GM23338 (cell line): ENCODE measurements around the gene RNU6-9. TPM values are rescaled to one million over a fixed set of nuclear protein-coding genes. Genes with fewer than 3 reads are reported as not detected.

Experiments used
- ATAC-seq: fragments of 200-7000 bp; cut with Tn5 transposase; 3 replicates; pipeline ENCODE4 v1.9.1; 2020
- DNase-seq: peaks from one replicate; pipeline ENCODE4 v3.0.0-alpha.2; 2015; ENCODE audit warnings: low spot score
- H2AFZ ChIP-seq: fragments of 200-600 bp; sonication (generic); 2 replicates; pipeline ENCODE4 v1.8.0; 2016; ENCODE audit warnings: antibody characterized with exemption, mild to moderate bottlenecking, moderate library complexity
- H3F3A ChIP-seq: fragments of 200-600 bp; sonication (generic); replicated peaks from 2 replicates; pipeline ENCODE4 v1.8.0; 2017; ENCODE audit warnings: antibody characterized with exemption, mixed run types, low read depth
- H3K27ac ChIP-seq: fragments of 200-600 bp; sonication (generic); 2 replicates; pipeline ENCODE4 v1.6.1; 2016; ENCODE audit warnings: low read depth
- H3K27me3 ChIP-seq: fragments of 200-600 bp; sonication (generic); 2 replicates; pipeline ENCODE4 v1.8.0; 2016; ENCODE audit warnings: mild to moderate bottlenecking, mixed run types, moderate library complexity; ENCODE audit not compliant: insufficient read depth
- H3K36me3 ChIP-seq: fragments of 200-600 bp; sonication (generic); 2 replicates; pipeline ENCODE4 v1.8.0; 2016; ENCODE audit warnings: mild to moderate bottlenecking; ENCODE audit not compliant: insufficient read depth
- H3K4me1 ChIP-seq: fragments of 200-600 bp; sonication (generic); 2 replicates; pipeline ENCODE4 v1.8.0; 2016; ENCODE audit warnings: mild to moderate bottlenecking, moderate library complexity; ENCODE audit not compliant: insufficient read depth
- H3K4me2 ChIP-seq: fragments of 200-600 bp; sonication (generic); 2 replicates; pipeline ENCODE4 v1.7.1; 2017; ENCODE audit warnings: mixed run types
- H3K4me3 ChIP-seq: fragments of 200-600 bp; sonication (generic); 2 replicates; pipeline ENCODE4 v1.6.1; 2016; ENCODE audit warnings: mixed run types
- H3K79me2 ChIP-seq: fragments of 200-600 bp; sonication (generic); replicated peaks from 2 replicates; pipeline ENCODE4 v1.8.0; 2017; ENCODE audit warnings: mild to moderate bottlenecking; ENCODE audit not compliant: insufficient read depth
- H3K9me2 ChIP-seq: fragments of 200-600 bp; sonication (generic); 2 replicates; pipeline ENCODE4 v1.8.0; 2017; ENCODE audit not compliant: insufficient read depth
- H4K20me1 ChIP-seq: fragments of 200-600 bp; sonication (generic); replicated peaks from 2 replicates; pipeline ENCODE4 v1.8.0; 2017; ENCODE audit warnings: mild to moderate bottlenecking; ENCODE audit not compliant: insufficient read depth
- H3K27ac Mint-ChIP-seq: 2 replicates; pipeline ENCODE4 v1.8.0; 2020; ENCODE audit warnings: inconsistent platforms, mild to moderate bottlenecking, moderate library complexity, mixed read lengths
- H3K27me3 Mint-ChIP-seq: 3 replicates; pipeline ENCODE4 v1.8.0; 2022; ENCODE audit warnings: low read depth, mild to moderate bottlenecking, moderate library complexity, mixed read lengths, inconsistent platforms; ENCODE audit not compliant: insufficient read depth, poor library complexity
- H3K36me3 Mint-ChIP-seq: 3 replicates; pipeline ENCODE4 v1.8.0; 2021; ENCODE audit warnings: low read depth, mild to moderate bottlenecking, inconsistent platforms, moderate library complexity, mixed read lengths
- H3K4me1 Mint-ChIP-seq: 3 replicates; pipeline ENCODE4 v1.8.0; 2020; ENCODE audit warnings: mild to moderate bottlenecking, inconsistent platforms, mixed read lengths
- H3K4me3 Mint-ChIP-seq: 3 replicates; pipeline ENCODE4 v1.8.0; 2021; ENCODE audit warnings: moderate library complexity, mild to moderate bottlenecking, inconsistent platforms, mixed read lengths
- H3K9me3 Mint-ChIP-seq: 3 replicates; pipeline ENCODE4 v1.8.0; 2020; ENCODE audit warnings: moderate library complexity, mild to moderate bottlenecking, inconsistent platforms, mixed read lengths
- CREB1 ChIP-seq: fragments of 250-450 bp; sonication (Bioruptor Pico); IDR thresholded peaks from 2 replicates; pipeline ENCODE4 v1.5.0; 2020; ENCODE audit warnings: low read depth, mild to moderate bottlenecking, moderate library complexity
- CTCF ChIP-seq, 2 experiments: fragments of 200-600 bp in 1 of 2; sonication (generic) in 1 of 2; conservative IDR thresholded peaks; 2 replicates each; pipeline versions ENCODE4 v1.5.1 to v1.6.1; 2016 to 2017; ENCODE audit warnings: antibody characterized with exemption in 2 of 2, low read depth in 2 of 2, mild to moderate bottlenecking in 2 of 2, moderate library complexity in 1 of 2
- ETS1 ChIP-seq: IDR thresholded peaks from 2 replicates; pipeline ENCODE4 v1.6.1; 2016; ENCODE audit warnings: antibody characterized with exemption
- EZH2 ChIP-seq: fragments of 200-600 bp; sonication (generic); IDR thresholded peaks from one replicate; pipeline ENCODE4 v1.8.0; 2017; ENCODE audit warnings: antibody characterized with exemption, mild to moderate bottlenecking, low read depth; ENCODE audit not compliant: unreplicated experiment
- JUNB ChIP-seq: IDR thresholded peaks from one replicate; pipeline ENCODE4 v1.6.1; 2016; ENCODE audit warnings: antibody characterized with exemption; ENCODE audit not compliant: unreplicated experiment
- NANOG ChIP-seq: IDR thresholded peaks from 2 replicates; pipeline ENCODE4 v1.6.1; 2016; ENCODE audit warnings: antibody characterized with exemption, borderline replicate concordance
- ZNF114 ChIP-seq: fragments of 250-450 bp; sonication (Bioruptor Pico); IDR thresholded peaks from 2 replicates; pipeline ENCODE4 v1.5.0; 2020; ENCODE audit warnings: mild to moderate bottlenecking, moderate library complexity
- ZNF331 ChIP-seq: fragments of 250-450 bp; sonication (Bioruptor Pico); IDR thresholded peaks from 2 replicates; pipeline ENCODE4 v1.5.0; 2020; ENCODE audit warnings: low read depth, mild to moderate bottlenecking, moderate library complexity
- ZNF462 ChIP-seq: fragments of 250-450 bp; sonication (Bioruptor Pico); IDR thresholded peaks from 2 replicates; pipeline ENCODE4 v1.5.0; 2020; ENCODE audit warnings: mild to moderate bottlenecking, moderate library complexity
- polyA plus RNA-seq: library from polyadenylated mRNA; unstranded; fragments of >200 nt; fragmentation: Nextera tagmentation; extraction: Ambion mirVana; gene quantifications from 2 replicates; pipeline ENCODE4 v1.2.1, GENCODE V29; 2016
- total RNA-seq: library from RNA; depleted of rRNA; stranded (reverse); fragments of >200 nt; shearing (Covaris generic); gene quantifications from 2 replicates; pipeline ENCODE4 v1.2.3, GENCODE V29; 2014

The RNU6-9 gene
- total and polyA plus RNA-seq, 2 experiments from 2014 or later, result not detected

GRCh38 chr19:916645-917322 lies 23.5 kb downstream of the RNU6-9 start:
- H3K36me3 Mint-ChIP-seq, result no peaks in the 10 kb centered on the region
- peaks cover 15% of the 10 kb centered on the region for H3F3A ChIP-seq
- peak overlapping the region; percentile 61 for H3K4me3 Mint-ChIP-seq
- no peaks in the 10 kb centered on the region for H3K36me3 ChIP-seq
- peak; percentile 69 for DNase-seq
- H3K9me3 Mint-ChIP-seq, result no peaks in the 10 kb centered on the region
- ATAC-seq, result peak; percentile 20
- peaks cover 4% of the 10 kb centered on the region; the same call in 2 of the 3 replicates for H3K4me1 Mint-ChIP-seq
- H3K9me2 ChIP-seq, result no peaks in the 10 kb centered on the region
- peaks cover 56% of the 10 kb centered on the region for H3K27me3 Mint-ChIP-seq
- peak overlapping the region; percentile 87 for H3K4me2 ChIP-seq
- peak overlapping the region; percentile 93; the same call in 1 of the 2 replicates for H2AFZ ChIP-seq
- H3K4me1 ChIP-seq, result no peaks in the 10 kb centered on the region; the same call in 1 of the 2 replicates
- H3K79me2 ChIP-seq, result no peaks in the 10 kb centered on the region
- no peak overlapping the region for H3K27ac ChIP-seq
- TF ChIP-seq ZNF462 (CRISPR knock-in tag) (no peak), JUNB (no peak), CTCF (conservative IDR thresholded peaks at IDR 0.05; ENCODE audit: low read depth in 2 of 2) (no peak), EZH2 (no peak), CREB1 (CRISPR knock-in tag) (no peak), ZNF331 (CRISPR knock-in tag) (no peak), ETS1 (no peak), ZNF114 (CRISPR knock-in tag) (no peak), NANOG (no peak)
- H4K20me1 ChIP-seq, result no peaks in the 10 kb centered on the region; the same call in 1 of the 2 replicates
- no peak overlapping the region for H3K27ac Mint-ChIP-seq
- H3K4me3 ChIP-seq, result peak overlapping the region; percentile 72
- peaks cover 80% of the 10 kb centered on the region for H3K27me3 ChIP-seq
